OCI-LY1 (cell line): ENCODE results near the gene ZNF253.

Source experiments
- H2AFZ ChIP-seq: fragments of 200-600 bp; sonication (generic), shearing (Covaris generic); 2 replicates; pipeline ENCODE4 v1.6.0; 2014; ENCODE audit warnings: antibody characterized with exemption, mild to moderate bottlenecking, low read length
- H3F3A ChIP-seq: fragments of 200-600 bp; sonication (generic), shearing (Covaris generic); 2 replicates; pipeline ENCODE4 v1.6.0; 2014; ENCODE audit warnings: mild to moderate bottlenecking, antibody characterized with exemption, low read length, moderate library complexity; ENCODE audit not compliant: insufficient read depth
- H3K27ac ChIP-seq: fragments of 200-600 bp; sonication (generic); 2 replicates; pipeline ENCODE4 v1.5.1; 2014; ENCODE audit warnings: low read length, mixed run types, mild to moderate bottlenecking, low read depth; ENCODE audit not compliant: poor library complexity, severe bottlenecking
- H3K27me3 ChIP-seq: fragments of 200-600 bp; sonication (generic); 2 replicates; pipeline ENCODE4 v1.6.0; 2014; ENCODE audit warnings: antibody characterized with exemption, mild to moderate bottlenecking, low read length, moderate library complexity; ENCODE audit not compliant: insufficient read depth
- H3K36me3 ChIP-seq: fragments of 200-600 bp; sonication (generic); 2 replicates; pipeline ENCODE4 v1.6.1; 2014; ENCODE audit warnings: mild to moderate bottlenecking, antibody characterized with exemption, low read length, moderate library complexity, mixed read lengths; ENCODE audit not compliant: insufficient read depth
- H3K4me1 ChIP-seq: fragments of 200-600 bp; sonication (generic); 2 replicates; pipeline ENCODE4 v1.5.1; 2014; ENCODE audit warnings: mild to moderate bottlenecking, low read length, moderate library complexity; ENCODE audit not compliant: insufficient read depth, severe bottlenecking
- H3K4me2 ChIP-seq: fragments of 200-600 bp; sonication (generic), shearing (Covaris generic); 2 replicates; pipeline ENCODE4 v1.6.1; 2014; ENCODE audit warnings: low read length
- H3K4me3 ChIP-seq: fragments of 200-600 bp; sonication (generic); 2 replicates; pipeline ENCODE4 v1.5.1; 2014; ENCODE audit warnings: low read length, low read depth, mild to moderate bottlenecking, mixed read lengths; ENCODE audit not compliant: poor library complexity, severe bottlenecking
- H3K79me2 ChIP-seq: fragments of 200-600 bp; shearing (Covaris generic); 2 replicates; pipeline ENCODE4 v1.6.1; 2016; ENCODE audit warnings: mixed run types, low read length, mixed read lengths; ENCODE audit not compliant: insufficient read depth
- H3K9ac ChIP-seq: fragments of 200-600 bp; sonication (generic), shearing (Covaris generic); 2 replicates; pipeline ENCODE4 v1.6.1; 2014; ENCODE audit warnings: mild to moderate bottlenecking, low read length, mixed read lengths
- H3K9me2 ChIP-seq: fragments of 200-600 bp; sonication (generic), shearing (Covaris generic); 2 replicates; pipeline ENCODE4 v1.6.1; 2014; ENCODE audit warnings: low read depth, mild to moderate bottlenecking, low read length, mixed read lengths
- H3K9me3 ChIP-seq: fragments of 200-600 bp; shearing (Covaris generic); 2 replicates; pipeline ENCODE4 v1.6.1; 2014; ENCODE audit warnings: low read length, mixed read lengths
- H4K20me1 ChIP-seq: fragments of 200-600 bp; sonication (generic), shearing (Covaris generic); 2 replicates; pipeline ENCODE4 v1.6.0; 2016; ENCODE audit warnings: mild to moderate bottlenecking, low read length; ENCODE audit not compliant: insufficient read depth
- CTCF ChIP-seq: fragments of 200-600 bp; sonication (generic), shearing (Covaris generic); IDR thresholded peaks from 2 replicates; pipeline ENCODE4 v1.5.1; 2017; ENCODE audit warnings: mild to moderate bottlenecking, antibody characterized with exemption, low read length, moderate library complexity, mixed read lengths
- EZH2 ChIP-seq: fragments of 200-600 bp; sonication (generic), shearing (Covaris generic); IDR thresholded peaks from 2 replicates; pipeline ENCODE4 v1.8.0; 2017; ENCODE audit warnings: borderline replicate concordance, mixed run types, mild to moderate bottlenecking, antibody characterized with exemption, low read length, moderate library complexity, mixed read lengths

The ZNF253 gene

GRCh38 chr19:19865750-19866610 lies at the start of gene ZNF253:
Gene ZNF253 (plus strand): TSS chr19:19865882. CDS start chr19:19865997, 115 bp downstream.
- Histone ChIP-seq H3K9ac (peak within 1 kb of the TSS; percentile 85), H3K4me1 (peaks cover 8% of the 10 kb centered on the region), H3F3A (no peaks in the 10 kb centered on the region; the same call in 1 of the 2 replicates), H2AFZ (no peak within 1 kb of the TSS), H3K4me3 (peak within 1 kb of the TSS; percentile 81), H3K27ac (peak within 1 kb of the TSS; percentile 81), H3K36me3 (peaks cover 43% of the 10 kb centered on the region), H3K9me2 (no peaks in the 10 kb centered on the region), H3K79me2 (peaks cover 45% of the 10 kb centered on the region), H3K4me2 (peak within 1 kb of the TSS; percentile 66), H3K27me3 (no peaks in the 10 kb centered on the region), H3K9me3 (peaks cover 15% of the 10 kb centered on the region; the same call in 1 of the 2 replicates), H4K20me1 (no peaks in the 10 kb centered on the region)
- TF ChIP-seq EZH2 (no peak), CTCF (no peak)

GRCh38 chr19:19816679-19817078 lies 49.0 kb upstream of the ZNF253 start:
- Histone ChIP-seq H3K36me3 (peaks cover 63% of the 10 kb centered on the region), H3K4me2 (no peak overlapping the region), H3K4me3 (no peak overlapping the region), H3F3A (no peaks in the 10 kb centered on the region), H3K4me1 (no peaks in the 10 kb centered on the region), H4K20me1 (no peaks in the 10 kb centered on the region), H3K9me3 (peaks cover 22% of the 10 kb centered on the region), H3K27ac (no peak overlapping the region), H3K9me2 (no peaks in the 10 kb centered on the region), H3K79me2 (peaks cover 15% of the 10 kb centered on the region), H3K27me3 (no peaks in the 10 kb centered on the region), H2AFZ (no peak overlapping the region), H3K9ac (no peak overlapping the region)
- TF ChIP-seq CTCF (no peak), EZH2 (no peak)

GRCh38 chr19:19817357-19817756 lies 48.3 kb upstream of the ZNF253 start:
- H3K9me2 ChIP-seq = no peaks in the 10 kb centered on the region
- H3K27me3 ChIP-seq = no peaks in the 10 kb centered on the region
- H3K4me3 ChIP-seq = no peak overlapping the region
- H3K27ac ChIP-seq = no peak overlapping the region
- TF ChIP-seq CTCF = no peak
- no peak overlapping the region for H3K4me2 ChIP-seq
- no peak overlapping the region for H3K9ac ChIP-seq
- peaks cover 56% of the 10 kb centered on the region for H3K36me3 ChIP-seq
- H4K20me1 ChIP-seq = no peaks in the 10 kb centered on the region
- H3K79me2 ChIP-seq = peaks cover 15% of the 10 kb centered on the region
- peaks cover 20% of the 10 kb centered on the region for H3K9me3 ChIP-seq
- H3F3A ChIP-seq = no peaks in the 10 kb centered on the region
- H3K4me1 ChIP-seq = peaks cover 4% of the 10 kb centered on the region
- no peak overlapping the region for H2AFZ ChIP-seq
